HL-60/S4 (cell line): Measurements from ENCODE around the gene MYO16.

Experiments
- in situ Hi-C: fragments of 300-500 bp; cut with MboI; formaldehyde crosslinking; loops from 2 replicates; pipeline ENCODE4 v1.14.3; 2022; ENCODE audit warnings: low sequenced_read_pairs

MYO16 gene

GRCh38 chr13:109160887-109161669, 531.7 kb downstream of the MYO16 start:
- in situ Hi-C loops, result no loop called here

GRCh38 chr13:109162248-109163036, 533.0 kb downstream of the MYO16 start:
- in situ Hi-C loops, result no loop called here

- in situ Hi-C loops, result no loop called here
These were observed 533.6 kb downstream of the MYO16 start for GRCh38 chr13:109163037-109163379.

- in situ Hi-C loops, result no loop called here
These were observed 536.0 kb downstream of the MYO16 start for GRCh38 chr13:109165417-109165904.

- in situ Hi-C loops, result no loop called here
These were observed 537.4 kb downstream of the MYO16 start for GRCh38 chr13:109166804-109167203.

- in situ Hi-C loops, result no loop called here
These were observed 542.7 kb downstream of the MYO16 start for GRCh38 chr13:109172136-109172535.

- in situ Hi-C loops, result no loop called here
These were observed 546.3 kb downstream of the MYO16 start for GRCh38 chr13:109175666-109176065.

GRCh38 chr13:109180905-109181425, 551.6 kb downstream of the MYO16 start:
- in situ Hi-C loops, result no loop called here

- in situ Hi-C loops, result no loop called here
These were observed 553.5 kb downstream of the MYO16 start for GRCh38 chr13:109182777-109183465.

GRCh38 chr13:109191413-109191812, 562.0 kb downstream of the MYO16 start:
- in situ Hi-C loops, result no loop called here

- in situ Hi-C loops, result no loop called here
These were observed 562.9 kb downstream of the MYO16 start for GRCh38 chr13:109192306-109192705.

GRCh38 chr13:109196948-109197347, 567.5 kb downstream of the MYO16 start:
- in situ Hi-C loops, result no loop called here

GRCh38 chr13:109198585-109198984, 569.2 kb downstream of the MYO16 start:
- in situ Hi-C loops, result no loop called here

- in situ Hi-C loops, result no loop called here
These were observed 569.9 kb downstream of the MYO16 start for GRCh38 chr13:109199280-109199679.

- in situ Hi-C loops, result no loop called here
These were observed 571.1 kb downstream of the MYO16 start for GRCh38 chr13:109200556-109200955.

GRCh38 chr13:109203587-109203986, 574.2 kb downstream of the MYO16 start:
- in situ Hi-C loops, result no loop called here

- in situ Hi-C loops, result no loop called here
These were observed 574.8 kb downstream of the MYO16 start for GRCh38 chr13:109204252-109204651.

GRCh38 chr13:109204657-109205056, 575.2 kb downstream of the MYO16 start:
- in situ Hi-C loops, result no loop called here

- in situ Hi-C loops, result no loop called here
These were observed 575.9 kb downstream of the MYO16 start for GRCh38 chr13:109205315-109205714.

GRCh38 chr13:109206616-109207015, 577.2 kb downstream of the MYO16 start:
- in situ Hi-C loops, result no loop called here

- in situ Hi-C loops, result no loop called here
These were observed 578.2 kb downstream of the MYO16 start for GRCh38 chr13:109207622-109208021.
